Naive thymus-derived CD4-positive, alpha-beta T cell (primary cell): ENCODE measurements around the gene CCDC12. TPM values are rescaled to one million over a fixed set of nuclear protein-coding genes. Genes with fewer than 3 reads are reported as not detected.

Source experiments
- ATAC-seq: fragments of 150-1000 bp; cut with Tn5 transposase; 2 replicates; pipeline ENCODE4 v1.10.0; 2021; ENCODE audit warnings: mild to moderate bottlenecking, moderate library complexity
- CTCF ChIA-PET: fragments of 350-600 bp; sonication (Branson Sonifier 250); formaldehyde crosslinking; loops from one replicate; lab custom pipeline; 2021; ENCODE audit warnings: antibody characterized with exemption; lab: Charles Lee
- POLR2A ChIA-PET: fragments of 350-600 bp; sonication (Branson Sonifier 250); formaldehyde crosslinking; loops from one replicate; lab custom pipeline; 2021; ENCODE audit warnings: antibody characterized with exemption, inconsistent platforms; lab: Charles Lee
- DNase-seq, 9 donors: peaks; one replicate each; pipeline versions ENCODE4 v3.0.0 to v3.0.0-alpha.2; 2020 to 2022; ENCODE audit warnings: mixed read lengths in 1 of 9
- H3K27ac ChIP-seq: one replicate; pipeline ENCODE4 v1.7.0; 2013; ENCODE audit warnings: mild to moderate bottlenecking, low read depth, low read length, moderate library complexity
- H3K27me3 ChIP-seq, 2 donors: one replicate each; pipeline ENCODE4 v1.7.0; 2013; ENCODE audit warnings: low read length in 2 of 2, mild to moderate bottlenecking in 2 of 2, moderate library complexity in 2 of 2; ENCODE audit not compliant: control insufficient read depth in 2 of 2, insufficient read depth in 2 of 2
- H3K36me3 ChIP-seq, 3 experiments: 1 replicate in 2 of 3; 2 replicates in 1 of 3; pipeline ENCODE4 v1.7.0; 2013; ENCODE audit warnings: low read length in 3 of 3, mild to moderate bottlenecking in 3 of 3, moderate library complexity in 1 of 3; ENCODE audit not compliant: insufficient read depth in 3 of 3, control insufficient read depth in 2 of 3
- H3K4me1 ChIP-seq, 2 donors: one replicate each; pipeline ENCODE4 v1.7.0; 2013; ENCODE audit warnings: low read length in 2 of 2, mild to moderate bottlenecking in 2 of 2, moderate library complexity in 1 of 2; ENCODE audit not compliant: control insufficient read depth in 2 of 2, insufficient read depth in 2 of 2
- H3K4me3 ChIP-seq: 2 replicates; pipeline ENCODE4 v1.7.0; 2013; ENCODE audit warnings: mild to moderate bottlenecking, low read length
- H3K9me3 ChIP-seq, 3 experiments: 1 replicate in 2 of 3; 2 replicates in 1 of 3; pipeline ENCODE4 v1.7.0; 2013; ENCODE audit warnings: low read length in 3 of 3; ENCODE audit not compliant: control insufficient read depth in 2 of 3
- H3K27ac Mint-ChIP-seq, 9 donors: one replicate each; pipeline ENCODE4 v1.8.0; 2020 to 2022; ENCODE audit warnings: mixed read lengths in 9 of 9, mild to moderate bottlenecking in 8 of 9, moderate library complexity in 5 of 9, inconsistent platforms in 2 of 9
- H3K27me3 Mint-ChIP-seq, 5 donors: one replicate each; pipeline ENCODE4 v1.8.0; 2021 to 2022; ENCODE audit warnings: mixed read lengths in 5 of 5, mild to moderate bottlenecking in 1 of 5
- H3K36me3 Mint-ChIP-seq, 5 donors: one replicate each; pipeline ENCODE4 v1.8.0; 2020 to 2022; ENCODE audit warnings: mixed read lengths in 5 of 5, mild to moderate bottlenecking in 3 of 5, inconsistent platforms in 1 of 5
- H3K4me1 Mint-ChIP-seq, 7 donors: one replicate each; pipeline ENCODE4 v1.8.0; 2020 to 2022; ENCODE audit warnings: mixed read lengths in 7 of 7, mild to moderate bottlenecking in 3 of 7, inconsistent platforms in 1 of 7
- H3K4me3 Mint-ChIP-seq, 10 donors: one replicate each; pipeline ENCODE4 v1.8.0; 2020 to 2022; ENCODE audit warnings: mild to moderate bottlenecking in 10 of 10, mixed read lengths in 10 of 10, moderate library complexity in 6 of 10, inconsistent platforms in 2 of 10
- H3K9me3 Mint-ChIP-seq, 11 donors: one replicate each; pipeline ENCODE4 v1.8.0; 2020 to 2022; ENCODE audit warnings: mixed read lengths in 11 of 11, mild to moderate bottlenecking in 4 of 11, inconsistent platforms in 1 of 11, moderate library complexity in 1 of 11
- intact Hi-C, 2 donors: fragments of 100-400 bp; cut with micrococcal nuclease; formaldehyde crosslinking; loops; one replicate each; pipeline ENCODE4 v1.15.1; 2023
- polyA plus RNA-seq, 2 donors: library from polyadenylated mRNA; unstranded; fragments of 300-500 nt; fragmentation: Illumina TruSeq; gene quantifications; one replicate each; pipeline ENCODE4 v1.2.3, GENCODE V29; 2021
- total RNA-seq, 6 experiments: library from RNA in 5 of 6; stranded (reverse) in 5 of 6; gene quantifications; 1 replicate in 5 of 6; 2 replicates in 1 of 6; pipeline ENCODE4 v1.2.3 and lab custom pipeline; 2021 to 2026

The CCDC12 gene
- total and polyA plus RNA-seq, 7 experiments from 2014 or later = 51.6 to 115 (median 60.2) TPM

GRCh38 chr3:46936733-46937250 lies 39.8 kb downstream of the CCDC12 start:
- Mint-ChIP-seq H3K36me3 (peaks cover 4 to 34% (median 14%) of the 10 kb centered on the region in 5 donors), H3K9me3 (no peaks in the 10 kb centered on the region), H3K27me3 (no peaks in the 10 kb centered on the region), H3K4me3 (no peak overlapping the region), H3K4me1 (peaks cover 19 to 59% (median 51%) of the 10 kb centered on the region in 7 donors), H3K27ac (peak overlapping the region in 1 of 9 donors; percentile 18)
- ATAC-seq = no peak
- no peak for DNase-seq
- POLR2A ChIA-PET = no interaction called here
- CTCF ChIA-PET = interaction anchor here (0.6 to 2.1 kb wide), 2 partner anchors 31 to 387 kb away, joined by 3 to 5 read pairs; no protein-coding TSS in a partner anchor
- Histone ChIP-seq H3K9me3 (no peaks in the 10 kb centered on the region), H3K27ac (no peak overlapping the region), H3K36me3 (peaks cover 7 to 69% (median 11%) of the 10 kb centered on the region in 3 experiments), H3K4me3 (no peak overlapping the region), H3K27me3 (no peaks in the 10 kb centered on the region), H3K4me1 (peaks cover 5 to 13% of the 10 kb centered on the region in 2 donors)
- intact Hi-C loops = no loop called here

GRCh38 chr3:46935989-46936558 lies 40.5 kb downstream of the CCDC12 start:
- H3K4me1 ChIP-seq = peaks cover 12 to 21% of the 10 kb centered on the region in 2 donors
- H3K4me3 ChIP-seq = no peak overlapping the region
- H3K27me3 ChIP-seq = no peaks in the 10 kb centered on the region
- no peaks in the 10 kb centered on the region for H3K9me3 Mint-ChIP-seq
- peaks cover 4 to 34% (median 14%) of the 10 kb centered on the region in 5 donors for H3K36me3 Mint-ChIP-seq
- peaks cover 7 to 69% (median 10%) of the 10 kb centered on the region in 3 experiments for H3K36me3 ChIP-seq
- ATAC-seq (peak; percentile 38), DNase-seq (no peak)
- intact Hi-C loops = no loop called here
- no peaks in the 10 kb centered on the region for H3K27me3 Mint-ChIP-seq
- H3K4me3 Mint-ChIP-seq = no peak overlapping the region
- H3K27ac ChIP-seq = no peak overlapping the region
- CTCF ChIA-PET = interaction anchor here (0.6 to 2.1 kb wide), 2 partner anchors 31 to 388 kb away, joined by 3 to 5 read pairs; no protein-coding TSS in a partner anchor
- peaks cover 27 to 67% (median 54%) of the 10 kb centered on the region in 7 donors for H3K4me1 Mint-ChIP-seq
- peak overlapping the region in 7 of 9 donors; percentile 18 to 68 (median 31) for H3K27ac Mint-ChIP-seq
- POLR2A ChIA-PET = interaction anchor here (1.1 kb wide), 1 partner anchor 13 kb away, joined by 4 read pairs; no protein-coding TSS in a partner anchor
- no peaks in the 10 kb centered on the region for H3K9me3 ChIP-seq

GRCh38 chr3:46935168-46935858 lies 41.2 kb downstream of the CCDC12 start:
- Mint-ChIP-seq H3K9me3 (no peaks in the 10 kb centered on the region), H3K27me3 (no peaks in the 10 kb centered on the region), H3K27ac (peak overlapping the region in 6 of 9 donors; percentile 12 to 82 (median 56)), H3K36me3 (peaks cover 4 to 30% (median 14%) of the 10 kb centered on the region in 5 donors), H3K4me1 (peaks cover 29 to 69% (median 56%) of the 10 kb centered on the region in 7 donors), H3K4me3 (no peak overlapping the region)
- peaks cover 5 to 61% (median 7%) of the 10 kb centered on the region in 3 experiments for H3K36me3 ChIP-seq
- no peaks in the 10 kb centered on the region for H3K9me3 ChIP-seq
- no peak overlapping the region for H3K27ac ChIP-seq
- intact Hi-C loops = no loop called here
- H3K27me3 ChIP-seq = no peaks in the 10 kb centered on the region
- H3K4me3 ChIP-seq = no peak overlapping the region
- ATAC-seq = peak; percentile 46
- ChIA-PET CTCF (interaction anchor here (2.1 kb wide), 1 partner anchor 389 kb away, joined by 5 read pairs; no protein-coding TSS in a partner anchor), POLR2A (interaction anchor here (1.1 kb wide), 1 partner anchor 12 kb away, joined by 4 read pairs; no protein-coding TSS in a partner anchor)
- DNase-seq = no peak
- peaks cover 12 to 26% of the 10 kb centered on the region in 2 donors for H3K4me1 ChIP-seq

GRCh38 chr3:46934498-46935167 lies 41.9 kb downstream of the CCDC12 start:
- Mint-ChIP-seq H3K4me1 (peaks cover 25 to 67% (median 52%) of the 10 kb centered on the region in 7 donors), H3K27ac (peak overlapping the region in 3 of 9 donors; percentile 10 to 73 (median 21)), H3K36me3 (peaks cover 4 to 25% (median 11%) of the 10 kb centered on the region in 5 donors), H3K9me3 (no peaks in the 10 kb centered on the region), H3K27me3 (no peaks in the 10 kb centered on the region), H3K4me3 (no peak overlapping the region)
- CTCF ChIA-PET = interaction anchor here (2.1 kb wide), 1 partner anchor 389 kb away, joined by 5 read pairs; no protein-coding TSS in a partner anchor
- Histone ChIP-seq H3K9me3 (no peaks in the 10 kb centered on the region), H3K36me3 (peaks cover 0 to 54% (median 7%) of the 10 kb centered on the region in 3 experiments), H3K4me3 (no peak overlapping the region), H3K4me1 (peaks cover 12 to 26% of the 10 kb centered on the region in 2 donors), H3K27ac (no peak overlapping the region), H3K27me3 (no peaks in the 10 kb centered on the region)
- intact Hi-C loops = no loop called here
- DNase-seq (no peak), ATAC-seq (no peak)
- POLR2A ChIA-PET = interaction anchor here (1.1 to 1.8 kb wide), 2 partner anchors 11 to 42 kb away, joined by 4 to 6 read pairs; partner anchors contain the start of gene CCDC12

- H3K27me3 ChIP-seq = no peaks in the 10 kb centered on the region
- Mint-ChIP-seq H3K36me3 (peaks cover 4 to 23% (median 13%) of the 10 kb centered on the region in 5 donors), H3K27ac (peak overlapping the region in 1 of 9 donors; percentile 21), H3K27me3 (no peaks in the 10 kb centered on the region), H3K9me3 (peaks cover 0 to 6% (median 0%) of the 10 kb centered on the region in 11 donors), H3K4me3 (no peak overlapping the region), H3K4me1 (peaks cover 28 to 67% (median 54%) of the 10 kb centered on the region in 7 donors)
- peaks cover 0 to 49% (median 7%) of the 10 kb centered on the region in 3 experiments for H3K36me3 ChIP-seq
- ATAC-seq (no peak), DNase-seq (no peak)
- ChIA-PET CTCF (no interaction called here), POLR2A (interaction anchor here (1.8 kb wide), 1 partner anchor 42 kb away, joined by 6 read pairs; the partner anchor contains the start of gene CCDC12)
- intact Hi-C loops = no loop called here
- H3K4me3 ChIP-seq = no peak overlapping the region
- no peaks in the 10 kb centered on the region for H3K9me3 ChIP-seq
- peaks cover 15 to 31% of the 10 kb centered on the region in 2 donors for H3K4me1 ChIP-seq
- no peak overlapping the region for H3K27ac ChIP-seq
These were observed 42.5 kb downstream of the CCDC12 start for GRCh38 chr3:46934072-46934471.

GRCh38 chr3:46933261-46933660 lies 43.3 kb downstream of the CCDC12 start:
- Mint-ChIP-seq H3K27ac (peak overlapping the region in 3 of 9 donors; percentile 55 to 76 (median 59)), H3K27me3 (no peaks in the 10 kb centered on the region), H3K4me3 (no peak overlapping the region), H3K4me1 (peaks cover 31 to 70% (median 59%) of the 10 kb centered on the region in 7 donors), H3K9me3 (peaks cover 0 to 11% (median 0%) of the 10 kb centered on the region in 11 donors), H3K36me3 (peaks cover 0 to 27% (median 20%) of the 10 kb centered on the region in 5 donors)
- no peak overlapping the region for H3K27ac ChIP-seq
- POLR2A ChIA-PET = interaction anchor here (1.8 kb wide), 1 partner anchor 43 kb away, joined by 6 read pairs; the partner anchor contains the start of gene CCDC12
- peaks cover 0 to 41% (median 7%) of the 10 kb centered on the region in 3 experiments for H3K36me3 ChIP-seq
- peaks cover 20 to 39% of the 10 kb centered on the region in 2 donors for H3K4me1 ChIP-seq
- no peak for DNase-seq
- no peak for ATAC-seq
- no peaks in the 10 kb centered on the region for H3K27me3 ChIP-seq
- intact Hi-C loops = no loop called here
- H3K9me3 ChIP-seq = no peaks in the 10 kb centered on the region
- CTCF ChIA-PET = no interaction called here
- H3K4me3 ChIP-seq = no peak overlapping the region
